Mesodermal cell (in vitro differentiated cells): ENCODE measurements around the gene ADIPOR2.

Source experiments
- H3K27ac ChIP-seq: 2 replicates; pipeline ENCODE4 v1.7.0; 2013; ENCODE audit warnings: mild to moderate bottlenecking, low read depth, low read length, moderate library complexity; ENCODE audit not compliant: severe bottlenecking
- H3K36me3 ChIP-seq: 2 replicates; pipeline ENCODE4 v1.7.1; 2013; ENCODE audit warnings: mild to moderate bottlenecking, low read length, moderate library complexity; ENCODE audit not compliant: control insufficient read depth, insufficient read depth
- H3K4me1 ChIP-seq: one replicate; pipeline ENCODE4 v1.7.1; 2013; ENCODE audit warnings: mild to moderate bottlenecking, low read length; ENCODE audit not compliant: insufficient read depth, control insufficient read depth, poor library complexity, severe bottlenecking
- H3K4me3 ChIP-seq: 2 replicates; pipeline ENCODE4 v1.7.0; 2013; ENCODE audit warnings: low read length, control low read depth, mild to moderate bottlenecking; ENCODE audit not compliant: insufficient read depth, poor library complexity, severe bottlenecking; ENCODE audit errors: extremely low read depth
- H3K9me3 ChIP-seq: 2 replicates; pipeline ENCODE4 v1.7.1; 2013; ENCODE audit warnings: mild to moderate bottlenecking, low read length, moderate library complexity; ENCODE audit not compliant: control insufficient read depth
- WGBS, 2 experiments: methylation state at CpG; one replicate each; pipeline ENCODE4 v1.1.5; 2013; ENCODE audit warnings: missing lambda C conversion rate in 2 of 2; ENCODE audit not compliant: insufficient coverage in 2 of 2; 5-methylcytosine and 5-hydroxymethylcytosine counted together

ADIPOR2 gene

GRCh38 chr12:1795785-1796514 lies 105.1 kb downstream of the ADIPOR2 start:
- peak overlapping the region; percentile 14 for H3K4me3 ChIP-seq
- H3K27ac ChIP-seq, result no peak overlapping the region
- peaks cover 7% of the 10 kb centered on the region for H3K4me1 ChIP-seq
- H3K36me3 ChIP-seq, result no peaks in the 10 kb centered on the region
- H3K9me3 ChIP-seq, result no peaks in the 10 kb centered on the region
- 23 to 32% methylated on average over 34 to 45 of the region's 45 CpGs for WGBS, 2 experiments

GRCh38 chr12:1796515-1797010 lies 105.7 kb downstream of the ADIPOR2 start:
- 77 to 83% methylated on average over 30 to 43 of the region's 43 CpGs for WGBS, 2 experiments
- Histone ChIP-seq H3K4me1 (peaks cover 7% of the 10 kb centered on the region), H3K27ac (no peak overlapping the region), H3K4me3 (peak overlapping the region; percentile 14), H3K9me3 (no peaks in the 10 kb centered on the region), H3K36me3 (no peaks in the 10 kb centered on the region)

- Histone ChIP-seq H3K36me3 (no peaks in the 10 kb centered on the region), H3K9me3 (no peaks in the 10 kb centered on the region), H3K27ac (no peak overlapping the region), H3K4me1 (peaks cover 7% of the 10 kb centered on the region), H3K4me3 (no peak overlapping the region)
- WGBS, 2 experiments, result 82 to 87% methylated on average over 54 to 60 of the region's 71 CpGs
Observed at GRCh38 chr12:1797011-1797901, 106.4 kb downstream of the ADIPOR2 start.

GRCh38 chr12:1797991-1798640 lies 107.2 kb downstream of the ADIPOR2 start:
- no peak overlapping the region for H3K27ac ChIP-seq
- H3K9me3 ChIP-seq, result no peaks in the 10 kb centered on the region
- no peak overlapping the region for H3K4me3 ChIP-seq
- H3K4me1 ChIP-seq, result peaks cover 5% of the 10 kb centered on the region
- H3K36me3 ChIP-seq, result no peaks in the 10 kb centered on the region
- 89% methylated on average over 22 of the region's 22 CpGs for WGBS, 2 experiments

GRCh38 chr12:1798641-1799020 lies 107.8 kb downstream of the ADIPOR2 start:
- WGBS, 2 experiments, result 91 to 97% methylated on average over 6 of the region's 6 CpGs
- no peaks in the 10 kb centered on the region for H3K36me3 ChIP-seq

GRCh38 chr12:1799051-1799881 lies 108.4 kb downstream of the ADIPOR2 start:
- Histone ChIP-seq H3K4me3 (no peak overlapping the region), H3K9me3 (no peaks in the 10 kb centered on the region), H3K27ac (no peak overlapping the region), H3K36me3 (no peaks in the 10 kb centered on the region), H3K4me1 (peaks cover 4% of the 10 kb centered on the region)
- WGBS, 2 experiments, result 90 to 91% methylated on average over 17 to 20 of the region's 21 CpGs

More at GRCh38 chr12:1798641-1799020, 107.8 kb downstream of the ADIPOR2 start:
- Histone ChIP-seq H3K9me3 (no peaks in the 10 kb centered on the region), H3K4me1 (peaks cover 4% of the 10 kb centered on the region), H3K4me3 (no peak overlapping the region), H3K27ac (no peak overlapping the region)

- WGBS, 2 experiments, result 91 to 94% methylated on average over 6 to 8 of the region's 12 CpGs
Observed at GRCh38 chr12:1799882-1800400, 109.1 kb downstream of the ADIPOR2 start.

GRCh38 chr12:1800401-1801302 lies 109.8 kb downstream of the ADIPOR2 start:
- H3K9me3 ChIP-seq, result no peaks in the 10 kb centered on the region
- H3K4me1 ChIP-seq, result peaks cover 2% of the 10 kb centered on the region
- no peak overlapping the region for H3K27ac ChIP-seq
- H3K36me3 ChIP-seq, result no peaks in the 10 kb centered on the region
- no peak overlapping the region for H3K4me3 ChIP-seq
- WGBS, 2 experiments, result 66 to 82% methylated on average over 8 to 10 of the region's 14 CpGs

More at GRCh38 chr12:1799882-1800400, 109.1 kb downstream of the ADIPOR2 start:
- Histone ChIP-seq H3K4me1 (peaks cover 2% of the 10 kb centered on the region), H3K9me3 (no peaks in the 10 kb centered on the region), H3K27ac (no peak overlapping the region), H3K4me3 (no peak overlapping the region), H3K36me3 (no peaks in the 10 kb centered on the region)

- no peak overlapping the region for H3K4me3 ChIP-seq
- no peaks in the 10 kb centered on the region for H3K36me3 ChIP-seq
- peaks cover 2% of the 10 kb centered on the region for H3K4me1 ChIP-seq
- H3K27ac ChIP-seq, result no peak overlapping the region
- 88 to 92% methylated on average over 9 to 12 of the region's 16 CpGs for WGBS, 2 experiments
- H3K9me3 ChIP-seq, result no peaks in the 10 kb centered on the region
Observed at GRCh38 chr12:1801303-1801975, 110.6 kb downstream of the ADIPOR2 start.
